GM18517 (cell line): ENCODE measurements around the gene ATP6V0A4.
"Not testable (repeated sequence)": the region's sequence is repeated elsewhere in the genome, so short reads cannot be mapped to it uniquely, and the experiment has no call there.

ENCODE experiments used
- ATAC-seq: cut with Tn5 transposase; IDR thresholded peaks from one replicate; pipeline ENCODE4 v1.9.1; 2021; ENCODE audit warnings: mild to moderate bottlenecking, moderate library complexity; ENCODE audit not compliant: unreplicated experiment

Gene ATP6V0A4

DNA sequence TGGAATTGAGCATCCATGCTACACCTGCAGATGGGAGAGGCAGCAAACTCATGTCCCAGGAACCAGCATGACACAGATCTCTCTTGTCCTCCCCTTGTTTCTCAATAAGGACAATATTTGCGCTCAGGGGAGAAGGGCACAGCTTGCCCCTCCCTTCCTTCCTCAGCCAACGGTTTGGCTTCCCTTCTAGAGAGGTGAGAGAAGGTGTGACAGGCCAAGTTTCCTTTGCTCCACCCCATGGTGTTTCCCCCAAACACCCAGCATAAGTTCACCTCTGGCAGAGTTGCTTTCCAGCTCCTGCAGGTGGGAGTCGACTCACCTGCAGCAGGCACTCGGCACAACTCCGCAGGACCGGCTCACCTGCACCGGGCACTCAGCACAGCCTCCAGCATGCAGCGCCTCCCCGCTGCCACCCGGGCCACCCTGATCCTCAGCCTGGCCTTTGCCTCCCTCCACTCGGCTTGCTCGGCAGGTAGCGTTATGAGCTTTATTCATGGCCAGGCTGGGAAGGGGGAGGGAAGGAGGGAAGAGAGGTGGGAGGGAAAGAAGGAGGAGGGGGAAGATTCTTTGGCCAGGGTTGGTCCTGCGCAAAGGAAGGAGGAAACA is at the start of gene ATP6V0A4, which contains the start of gene TMEM213:
ATP6V0A4 (minus strand) TSS at position 482 of the 606 bp plus-strand sequence. CDS start 26,949 bp downstream, outside the sequence.
TMEM213 (plus strand) TSS at position 280 of the 606 bp plus-strand sequence; CDS start at position 391, 111 bp downstream.
- no peak for ATAC-seq

DNA sequence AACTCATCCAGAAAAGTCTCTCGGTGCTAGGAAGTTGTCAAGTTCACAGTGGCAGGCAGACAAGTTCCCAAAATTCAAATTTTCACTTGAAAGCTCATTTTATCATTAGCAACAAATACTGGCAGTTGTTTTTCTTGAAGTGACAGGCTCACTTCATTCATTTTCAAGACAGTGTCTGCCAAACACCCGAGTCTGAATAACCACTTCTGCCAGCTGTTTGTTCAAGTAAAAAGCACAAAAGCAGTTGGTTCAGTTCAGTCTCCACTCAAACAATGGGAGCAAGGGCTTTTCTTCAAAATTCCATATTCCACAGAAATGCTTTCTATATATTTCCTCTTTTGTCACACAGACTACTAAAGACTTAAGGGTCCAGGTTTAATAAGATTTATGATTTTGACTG is 47.7 kb upstream of the ATP6V0A4 start:
- no peak for ATAC-seq

DNA sequence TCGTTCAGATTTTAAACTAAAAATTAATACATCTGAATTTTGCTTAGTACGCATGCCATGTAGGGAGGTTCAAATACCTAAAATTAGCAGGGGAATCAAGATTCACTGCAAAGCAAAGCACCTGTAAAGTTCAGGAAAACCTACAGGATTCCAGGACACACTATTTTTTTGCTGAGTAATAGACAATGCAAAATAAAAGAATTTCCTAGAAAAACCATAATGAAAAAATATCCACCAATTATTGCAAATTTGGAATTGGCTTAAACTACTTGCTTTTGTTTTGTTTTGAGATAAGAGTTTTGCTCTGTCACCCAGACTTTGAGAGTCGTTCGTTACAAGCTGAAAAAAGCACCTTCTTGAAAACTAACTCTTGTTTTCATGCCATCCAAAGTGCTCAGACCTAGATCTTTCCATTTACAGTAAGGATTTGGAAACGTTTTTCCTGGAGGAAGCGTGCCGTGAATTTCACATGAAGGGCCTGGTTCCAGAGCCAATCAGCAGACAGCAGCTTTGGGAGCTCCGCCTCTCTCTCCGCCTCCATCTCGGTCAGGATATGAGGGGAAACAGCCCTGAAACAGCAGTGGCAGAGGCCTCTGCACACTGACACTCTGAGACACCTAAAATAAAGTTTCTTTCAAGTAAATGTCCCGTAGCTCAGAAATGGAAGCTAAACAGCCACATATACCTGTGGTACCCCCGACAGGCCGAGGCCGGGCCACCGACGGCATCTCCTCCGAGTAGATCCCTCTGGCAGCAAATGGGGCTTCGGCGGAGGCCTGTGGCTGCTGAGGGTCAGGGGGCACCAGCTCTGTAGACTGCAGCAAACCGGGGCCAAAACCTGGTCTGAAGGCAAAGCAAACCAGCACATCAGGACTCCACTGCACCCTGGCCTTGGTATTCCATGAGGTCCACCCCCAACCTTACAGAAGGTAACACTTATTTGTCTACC is 45.9 kb upstream of the ATP6V0A4 start:
- no peak for ATAC-seq

DNA sequence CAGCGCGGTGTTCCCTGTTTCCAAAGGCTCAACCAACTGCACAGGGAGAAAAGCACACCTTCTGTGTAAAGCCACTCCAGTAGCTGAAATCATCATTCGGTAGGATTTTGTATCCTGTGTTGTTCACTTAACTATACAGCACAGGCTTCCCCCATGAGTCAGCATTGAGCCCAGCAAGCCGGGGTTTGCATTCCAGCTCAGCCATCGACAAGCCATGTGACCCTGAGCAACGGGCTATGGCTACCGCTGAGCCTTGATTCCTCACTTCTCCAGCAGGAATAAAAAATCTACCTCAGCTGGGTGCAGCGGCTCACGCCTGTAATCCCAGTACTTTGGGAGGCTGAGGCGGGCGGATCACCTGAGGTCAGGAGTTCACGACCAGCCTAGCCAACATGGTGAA is 44.1 kb upstream of the ATP6V0A4 start:
- ATAC-seq, result no peak

DNA sequence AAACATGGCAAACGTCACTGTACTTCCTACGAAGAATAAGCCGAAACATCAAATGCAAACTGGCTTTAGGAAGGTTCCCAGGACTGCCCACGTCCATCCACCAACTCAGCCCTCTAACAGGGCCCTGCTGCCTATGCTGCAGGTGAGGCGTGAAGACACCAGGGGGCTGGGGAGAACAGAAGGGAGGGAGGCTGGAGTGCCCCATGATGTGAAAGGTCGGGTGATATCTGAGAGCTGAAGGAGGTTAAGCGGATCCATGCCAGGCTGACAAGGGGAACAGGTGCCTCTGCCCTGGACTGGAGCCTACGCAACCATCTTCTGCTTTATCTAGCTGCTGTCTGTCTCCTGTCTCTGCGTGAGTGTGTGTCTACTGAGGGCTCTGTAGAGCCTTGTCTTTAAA is 40.2 kb upstream of the ATP6V0A4 start:
- no peak for ATAC-seq

DNA sequence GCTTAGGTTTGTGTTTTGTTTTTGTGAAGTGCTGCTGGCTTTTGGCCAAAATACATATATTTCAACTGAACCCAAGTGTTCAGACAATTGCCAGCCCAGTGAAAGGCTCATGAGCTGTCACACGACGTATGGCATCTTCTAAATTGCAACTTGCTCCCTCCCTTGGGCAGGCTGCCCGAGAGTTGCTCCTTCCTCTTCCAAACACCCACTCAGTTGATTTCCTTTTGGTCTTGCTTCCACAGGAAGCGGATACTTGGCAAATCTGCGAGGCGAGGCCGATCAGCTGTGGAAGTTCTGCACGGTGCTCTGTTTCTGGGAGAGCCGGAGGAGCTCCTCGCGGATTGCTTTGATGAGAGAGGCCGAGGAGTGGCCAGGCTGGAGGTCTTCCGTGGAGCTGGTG is 39.6 kb upstream of the ATP6V0A4 start:
- no peak for ATAC-seq

DNA sequence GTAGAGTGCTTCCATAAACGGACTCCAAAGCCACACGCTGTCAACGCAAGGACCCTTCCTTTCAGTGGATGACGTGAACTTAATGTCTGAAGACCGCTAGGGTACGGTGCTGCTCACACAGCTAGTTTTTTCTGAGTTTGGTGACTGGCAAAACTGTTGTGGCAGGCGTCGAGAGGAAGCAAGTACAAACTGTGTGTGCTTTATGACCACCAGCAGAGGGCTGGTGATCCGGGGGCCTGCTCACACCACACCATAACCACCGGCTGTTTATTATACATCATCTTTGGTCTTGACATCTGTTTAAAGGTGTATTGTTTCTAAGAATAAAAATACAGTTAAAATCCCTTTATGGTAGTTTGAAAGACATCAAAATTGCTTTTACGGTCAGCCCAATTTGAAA is 37.1 kb upstream of the ATP6V0A4 start:
- no peak for ATAC-seq

DNA sequence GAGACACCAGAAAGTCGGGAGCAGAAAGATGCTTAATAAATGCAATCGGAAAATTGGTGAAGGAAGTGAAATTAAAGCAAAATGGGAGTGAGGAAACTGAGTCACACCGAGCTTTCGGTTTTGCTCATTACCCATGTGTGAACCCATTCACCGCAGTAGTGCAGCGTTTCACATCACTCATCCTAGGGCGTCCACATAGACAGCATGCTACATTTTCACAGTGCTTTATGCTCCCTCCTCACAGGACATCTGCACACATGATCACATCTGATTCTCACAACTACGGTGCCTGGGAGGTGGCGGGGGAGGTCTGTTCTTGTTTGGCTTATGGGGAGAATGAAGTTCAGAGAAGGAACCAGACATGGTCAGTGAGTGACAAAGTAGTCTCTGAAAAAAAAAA is 36.6 kb upstream of the ATP6V0A4 start:
- no peak for ATAC-seq

DNA sequence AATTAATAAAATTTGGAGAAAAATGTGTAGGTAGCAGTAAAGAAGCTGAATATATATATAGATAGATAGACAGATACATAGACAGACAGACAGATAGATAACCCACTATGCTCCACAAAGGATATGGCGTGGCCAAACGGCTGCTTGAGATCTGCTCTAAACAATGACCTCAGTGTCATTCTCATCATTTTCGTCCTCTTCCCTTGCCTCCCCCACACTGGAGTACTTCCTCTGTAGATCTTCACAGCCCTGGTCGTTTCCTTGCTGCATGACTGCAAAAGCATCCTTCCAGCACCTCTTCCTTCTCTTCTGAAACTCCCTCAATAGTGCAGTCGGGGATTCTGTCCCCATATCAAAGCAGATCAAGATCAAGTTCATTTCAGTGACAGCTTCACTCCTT is 35.6 kb upstream of the ATP6V0A4 start:
- no peak for ATAC-seq

DNA sequence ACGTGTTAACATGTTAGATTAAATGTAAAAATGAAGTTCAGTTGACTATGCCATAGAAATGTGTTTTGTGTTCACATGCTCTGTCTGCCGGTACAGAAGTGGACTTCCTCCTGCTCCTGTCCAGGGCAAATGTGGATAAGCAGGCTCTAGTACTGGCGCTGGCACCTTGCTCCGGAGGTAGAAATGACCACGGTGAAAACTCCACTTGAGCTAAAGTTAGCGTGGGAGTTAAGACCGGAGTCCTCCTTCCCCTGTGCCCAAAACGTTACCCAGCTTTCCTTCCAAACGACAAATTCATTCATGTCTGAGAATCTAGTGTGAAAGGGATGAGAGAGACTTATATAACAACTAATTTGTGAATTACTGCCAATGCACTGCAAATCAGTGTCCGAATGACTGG is 35.0 kb upstream of the ATP6V0A4 start:
- ATAC-seq, result no peak

DNA sequence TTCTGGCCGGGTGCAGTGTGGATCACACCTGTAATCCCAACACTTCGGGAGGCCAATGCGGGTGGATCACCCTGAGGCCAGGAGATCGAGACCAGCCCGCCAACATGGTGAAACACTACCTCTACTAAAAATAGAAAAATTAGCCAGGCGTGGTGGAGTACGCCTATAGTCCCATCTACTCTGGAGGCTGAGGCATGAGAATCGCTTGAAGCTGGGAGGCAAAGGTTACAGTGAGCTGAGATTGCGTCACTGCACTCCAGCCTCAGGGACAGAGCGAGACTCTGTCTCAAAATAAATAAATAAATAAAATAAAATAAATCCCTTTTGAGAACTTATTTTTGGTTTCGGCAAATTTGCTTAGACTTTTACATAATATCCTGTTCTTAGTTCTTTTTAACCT is 31.3 kb upstream of the ATP6V0A4 start:
- ATAC-seq, result no peak

DNA sequence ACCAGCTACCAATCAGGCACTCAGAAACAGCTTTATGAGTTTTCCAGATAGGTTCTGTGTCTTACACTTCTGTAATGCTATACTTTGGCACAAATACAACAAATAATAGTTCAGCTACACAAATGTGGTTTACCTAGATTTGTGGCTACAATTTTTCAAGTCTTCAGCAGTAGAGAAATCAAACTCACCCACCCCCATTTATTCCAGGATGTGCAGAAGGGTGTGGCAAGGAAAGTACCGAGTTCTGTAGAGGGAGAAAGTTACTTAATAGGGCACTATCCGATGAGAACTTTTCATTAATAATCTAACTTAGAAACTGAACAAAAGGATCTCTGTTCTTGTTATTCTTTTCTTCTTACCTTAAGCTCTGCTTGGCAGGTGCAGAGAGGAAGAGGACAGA is 30.3 kb upstream of the ATP6V0A4 start:
- no peak for ATAC-seq

DNA sequence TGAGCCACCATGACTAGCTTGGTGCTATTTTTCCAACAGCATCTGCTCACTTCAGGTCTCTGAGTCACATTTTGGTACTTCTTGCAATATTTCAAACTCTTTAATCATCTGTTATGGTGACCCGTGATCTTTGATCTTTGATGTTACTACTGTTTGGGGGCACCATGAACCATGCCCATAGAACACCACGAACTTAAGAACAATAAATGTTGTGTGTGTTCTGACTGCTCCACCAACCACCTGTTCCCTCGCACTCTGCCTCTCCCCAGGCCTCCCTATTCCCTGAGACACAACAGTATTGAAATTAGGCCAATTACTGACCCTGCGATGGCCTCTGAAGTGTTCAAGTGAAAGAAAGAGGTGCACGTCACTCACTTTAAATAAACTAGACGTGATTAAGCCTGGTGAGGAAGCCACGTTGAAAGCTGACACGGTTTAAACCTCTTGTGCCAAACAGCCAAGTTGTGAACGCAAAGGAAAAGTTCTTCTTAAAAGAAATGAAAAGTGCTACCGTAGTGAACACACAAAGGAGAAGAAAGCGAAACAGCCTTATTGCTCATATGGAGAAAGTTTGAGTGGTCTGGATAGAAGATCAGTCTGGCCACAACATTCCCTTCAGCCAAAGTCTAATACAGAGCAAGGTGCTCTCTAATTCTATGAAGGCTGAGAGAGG is 27.2 kb upstream of the ATP6V0A4 start:
- no peak for ATAC-seq

DNA sequence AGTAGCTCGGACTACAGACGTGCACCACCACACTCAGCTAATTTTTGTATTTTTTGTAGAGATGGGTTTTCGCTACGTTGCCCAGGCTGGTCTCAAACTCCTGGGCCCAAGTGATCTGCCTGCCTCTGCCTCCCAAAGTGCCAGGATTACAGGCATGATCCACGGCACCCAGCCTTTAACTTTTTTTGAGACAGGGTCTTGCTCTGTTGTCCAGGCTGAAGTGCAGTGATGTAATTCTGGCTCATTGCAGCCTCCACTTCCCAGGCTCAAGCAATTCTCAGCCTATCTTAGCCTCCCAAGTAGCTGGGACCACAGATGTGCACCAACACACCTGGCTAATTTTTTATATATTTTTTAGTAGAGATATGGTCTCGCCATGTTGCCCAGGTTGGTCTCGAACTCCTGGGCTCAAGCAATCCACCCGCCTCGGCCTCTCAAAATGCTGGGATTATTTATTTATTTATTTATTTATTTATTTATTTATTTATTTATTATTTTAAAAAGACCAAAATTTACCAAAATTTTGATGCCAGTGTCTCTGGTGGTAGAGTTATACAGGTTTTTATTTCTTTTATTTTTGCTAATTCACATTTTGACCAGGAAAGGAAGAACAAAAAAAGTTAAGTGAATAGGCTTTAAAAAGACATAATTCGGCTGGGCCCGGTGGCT is 25.0 kb upstream of the ATP6V0A4 start:
- no peak for ATAC-seq

DNA sequence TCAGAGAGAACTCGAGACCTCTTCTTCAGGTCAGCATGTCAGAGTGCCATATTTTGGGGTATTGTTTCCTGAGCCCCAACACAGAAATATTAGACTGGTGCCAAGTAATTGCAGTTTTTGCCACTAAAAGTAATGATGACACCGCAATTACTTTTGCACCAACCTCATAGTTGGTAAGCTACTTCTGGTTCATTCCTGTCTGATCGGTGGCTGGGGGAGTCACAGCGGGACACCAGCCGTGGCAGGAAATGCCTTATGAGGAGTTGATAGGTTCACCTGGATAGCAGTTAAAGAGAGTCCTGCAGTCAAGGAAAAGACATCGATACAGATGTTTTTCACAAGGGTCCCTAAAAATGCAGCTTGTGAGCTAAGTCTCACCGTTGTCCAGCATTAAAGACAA is 23.9 kb upstream of the ATP6V0A4 start:
- no peak for ATAC-seq

DNA sequence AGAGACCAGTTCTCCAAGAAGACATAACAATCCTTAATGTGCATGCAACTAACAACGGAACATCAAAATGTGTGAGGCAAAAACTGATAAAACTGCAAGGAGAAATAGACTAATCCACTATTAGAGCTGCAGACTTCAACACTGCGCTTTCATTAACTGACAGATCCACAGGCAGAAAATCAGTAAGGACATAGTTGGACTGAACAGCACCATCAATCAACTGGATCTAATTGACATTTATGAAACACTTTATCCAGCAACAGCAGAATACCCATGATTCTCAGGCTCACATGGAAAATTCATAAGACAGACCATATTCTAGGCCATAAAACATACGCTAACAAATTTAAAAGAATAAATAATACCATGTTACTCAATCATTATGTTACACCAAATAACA is 21.6 kb upstream of the ATP6V0A4 start:
- no peak for ATAC-seq

DNA sequence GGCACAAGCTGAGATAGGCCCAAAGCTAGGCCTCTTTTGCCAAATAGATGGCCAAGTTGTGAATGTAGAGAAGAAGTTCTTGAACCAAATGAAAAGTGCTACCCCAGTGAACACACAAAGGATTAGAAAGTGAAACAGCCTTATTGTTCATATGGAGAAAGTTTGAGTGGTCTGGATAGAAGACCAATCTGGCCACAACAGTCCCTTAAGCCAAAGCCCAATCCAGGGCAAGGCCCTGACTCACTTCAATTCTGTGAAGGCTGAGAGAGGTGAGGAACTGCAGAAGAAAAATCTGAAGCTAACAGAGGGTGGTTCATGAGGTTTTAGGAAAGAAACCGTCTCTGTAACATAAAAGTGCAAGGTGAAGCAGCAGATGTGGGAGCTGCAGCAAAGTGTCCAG is 18.7 kb upstream of the ATP6V0A4 start:
- ATAC-seq, result no peak

DNA sequence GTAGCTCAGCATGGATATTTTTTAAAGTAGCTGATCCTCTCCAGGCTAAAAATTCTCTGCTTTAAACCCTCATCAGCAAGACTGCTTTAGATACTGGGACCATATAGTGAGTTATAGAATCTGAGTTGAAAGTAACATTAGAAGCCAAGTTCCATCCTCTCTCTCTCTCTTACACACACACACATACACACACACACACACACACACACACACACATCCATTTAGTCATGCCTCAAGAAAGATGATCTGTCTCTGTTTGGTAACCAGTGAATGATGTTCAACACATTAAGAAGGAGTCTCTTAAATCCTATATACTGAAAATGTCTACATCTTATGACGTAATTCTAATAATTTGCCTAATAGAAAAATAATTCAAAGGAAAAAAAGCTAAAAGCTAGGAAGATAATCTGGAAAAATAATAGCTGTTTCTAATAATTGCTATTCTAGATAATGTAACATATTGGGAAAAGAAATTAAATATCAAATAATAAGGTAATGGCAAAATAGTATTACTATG is 16.9 kb upstream of the ATP6V0A4 start:
- no peak for ATAC-seq

DNA sequence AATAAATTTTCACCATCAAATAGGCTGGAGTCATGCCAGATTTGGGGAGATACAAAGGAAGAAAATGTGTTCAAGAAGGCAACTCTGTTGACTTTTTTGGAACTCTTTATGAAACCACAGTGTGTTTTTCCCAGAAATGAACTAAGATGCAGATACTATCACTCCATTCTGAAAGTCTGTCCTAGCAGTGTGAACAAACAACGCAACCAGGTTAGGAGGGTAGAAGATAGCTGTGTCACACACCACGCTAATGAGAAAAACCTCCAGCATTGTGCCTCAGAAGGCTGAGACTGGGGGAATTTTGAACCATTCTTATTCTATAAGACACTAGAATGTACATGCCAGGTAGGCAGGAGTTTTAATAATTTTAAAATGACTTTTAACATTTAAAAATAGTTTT is 15.9 kb upstream of the ATP6V0A4 start:
- ATAC-seq, result no peak

DNA sequence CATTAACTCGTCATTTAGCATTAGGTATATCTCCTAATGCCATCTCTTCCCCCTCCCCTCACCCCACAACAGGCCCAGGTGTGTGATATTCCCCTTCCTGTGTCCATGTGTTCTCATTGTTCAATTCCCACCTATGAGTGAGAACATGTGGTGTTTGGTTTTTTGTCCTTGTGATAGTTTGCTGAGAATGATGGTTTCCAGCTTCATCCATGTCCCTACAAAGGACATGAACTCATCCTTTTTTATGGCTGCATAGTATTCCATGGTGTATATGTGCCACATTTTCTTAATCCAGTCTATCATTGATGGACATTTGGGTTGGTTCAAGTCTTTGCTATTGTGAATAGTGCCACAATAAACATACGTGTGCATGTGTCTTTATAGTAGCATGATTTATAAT is 13.3 kb upstream of the ATP6V0A4 start:
- ATAC-seq, result not testable (repeated sequence)

DNA sequence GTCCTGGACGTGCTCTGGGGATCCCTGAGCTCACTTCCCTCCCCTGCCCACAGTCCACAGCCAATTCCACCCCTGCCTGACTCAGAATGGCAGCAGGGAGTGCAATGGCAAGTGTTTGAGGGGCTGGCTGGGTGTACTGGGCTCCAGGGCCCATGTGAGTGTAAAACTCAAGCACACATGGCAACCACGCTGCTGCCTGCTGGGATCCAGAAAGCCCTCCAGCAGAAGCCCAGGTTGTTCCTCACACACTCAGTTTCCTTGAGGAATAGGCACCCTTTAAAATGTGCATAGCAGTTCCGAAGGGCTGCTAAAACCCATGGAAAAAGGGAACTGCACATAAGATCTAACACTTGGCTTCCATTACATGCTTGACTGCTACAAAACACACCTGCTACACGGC is 11.3 kb upstream of the ATP6V0A4 start:
- ATAC-seq, result no peak
